Esophagus squamous epithelium (tissue), 4 donors: ENCODE measurements around the gene ZNF439.

ENCODE experiments used
- POLR2A ChIP-seq, 4 donors: fragments of 450-650 bp; IDR thresholded peaks; one replicate each; pipeline ENCODE4 v1.6.1; 2017; ENCODE audit warnings: antibody characterized with exemption in 4 of 4, mild to moderate bottlenecking in 4 of 4, moderate library complexity in 3 of 4
- TF ChIP-seq, protein P1 (sequence below), 6 experiments: fragments of 450-650 bp in 4 of 6; fragments of 200-600 bp in 2 of 6; sonication (generic) in 2 of 6; IDR thresholded peaks; one replicate each; pipeline ENCODE4 v1.5.1; 2016 to 2019; ENCODE audit warnings: antibody characterized with exemption in 6 of 6, mild to moderate bottlenecking in 4 of 6, moderate library complexity in 4 of 6

DNA sequence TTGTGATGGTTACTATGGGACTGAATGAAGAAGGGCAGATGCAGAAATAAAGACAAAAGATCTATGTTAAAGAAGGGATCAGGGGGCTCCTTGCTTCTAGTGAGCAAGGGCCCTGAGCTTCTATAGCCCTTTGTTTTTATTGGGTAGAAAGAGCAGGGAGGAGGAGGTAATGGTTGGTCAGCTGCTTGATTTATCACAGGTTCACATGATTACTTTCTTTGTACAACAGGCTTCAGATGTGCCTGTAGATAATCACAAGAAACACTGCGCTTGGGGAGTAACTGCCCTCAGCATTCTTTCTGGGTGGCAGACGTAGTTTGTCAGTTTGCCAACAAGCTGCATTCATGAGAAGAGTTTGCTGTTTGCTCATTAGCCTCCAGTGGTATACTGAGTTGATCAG, 4.8 kb upstream of the ZNF439 start:
- TF ChIP-seq, protein P1, sequence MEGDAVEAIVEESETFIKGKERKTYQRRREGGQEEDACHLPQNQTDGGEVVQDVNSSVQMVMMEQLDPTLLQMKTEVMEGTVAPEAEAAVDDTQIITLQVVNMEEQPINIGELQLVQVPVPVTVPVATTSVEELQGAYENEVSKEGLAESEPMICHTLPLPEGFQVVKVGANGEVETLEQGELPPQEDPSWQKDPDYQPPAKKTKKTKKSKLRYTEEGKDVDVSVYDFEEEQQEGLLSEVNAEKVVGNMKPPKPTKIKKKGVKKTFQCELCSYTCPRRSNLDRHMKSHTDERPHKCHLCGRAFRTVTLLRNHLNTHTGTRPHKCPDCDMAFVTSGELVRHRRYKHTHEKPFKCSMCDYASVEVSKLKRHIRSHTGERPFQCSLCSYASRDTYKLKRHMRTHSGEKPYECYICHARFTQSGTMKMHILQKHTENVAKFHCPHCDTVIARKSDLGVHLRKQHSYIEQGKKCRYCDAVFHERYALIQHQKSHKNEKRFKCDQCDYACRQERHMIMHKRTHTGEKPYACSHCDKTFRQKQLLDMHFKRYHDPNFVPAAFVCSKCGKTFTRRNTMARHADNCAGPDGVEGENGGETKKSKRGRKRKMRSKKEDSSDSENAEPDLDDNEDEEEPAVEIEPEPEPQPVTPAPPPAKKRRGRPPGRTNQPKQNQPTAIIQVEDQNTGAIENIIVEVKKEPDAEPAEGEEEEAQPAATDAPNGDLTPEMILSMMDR (IDR thresholded peaks at IDR 0.05) = no peak
- TF ChIP-seq POLR2A (IDR thresholded peaks at IDR 0.05) = no peak
